Gastroesophageal sphincter (tissue), 4 donors: ENCODE results near the gene PPP2R1A. TPM values are rescaled to one million over a fixed set of nuclear protein-coding genes. Genes with fewer than 3 reads are reported as not detected.

Experiments used
- ATAC-seq: fragments of 150-250 bp; one replicate; pipeline ENCODE4 v1.9.1; 2016; ENCODE audit warnings: mild to moderate bottlenecking, moderate library complexity
- H3K27ac ChIP-seq, 4 donors: fragments of 200-600 bp; sonication (generic) in 3 of 4; 1 replicate in 3 of 4; 2 replicates in 1 of 4; pipeline ENCODE4 v1.5.1; 2016 to 2019
- H3K27me3 ChIP-seq: fragments of 200-600 bp; sonication (generic); one replicate; pipeline ENCODE4 v1.5.1; 2019
- H3K36me3 ChIP-seq, 2 donors: fragments of 200-600 bp; sonication (generic); one replicate each; pipeline ENCODE4 v1.5.1; 2019; ENCODE audit warnings: control low read depth in 1 of 2
- H3K4me1 ChIP-seq, 3 donors: fragments of 200-600 bp; sonication (generic); 1 replicate in 2 of 3; 2 replicates in 1 of 3; pipeline ENCODE4 v1.5.1; 2016 to 2019; ENCODE audit warnings: control low read depth in 2 of 3
- H3K4me3 ChIP-seq, 2 donors: fragments of 200-600 bp; sonication (generic); one replicate each; pipeline ENCODE4 v1.5.1; 2019; ENCODE audit warnings: mild to moderate bottlenecking in 1 of 2, moderate library complexity in 1 of 2
- H3K9me3 ChIP-seq, 3 donors: fragments of 200-600 bp; sonication (generic); one replicate each; pipeline ENCODE4 v1.5.1; 2017 to 2019; ENCODE audit warnings: control low read depth in 2 of 3
- CTCF ChIP-seq, 4 experiments: fragments of 200-600 bp in 2 of 4; fragments of 450-650 bp in 2 of 4; sonication (generic) in 1 of 4; IDR thresholded peaks; one replicate each; pipeline ENCODE4 v1.5.1; 2017 to 2019; ENCODE audit warnings: antibody characterized with exemption in 4 of 4, mild to moderate bottlenecking in 2 of 4, moderate library complexity in 2 of 4
- EP300 ChIP-seq: sonication (generic); formaldehyde crosslinking; IDR thresholded peaks from one replicate; pipeline ENCODE4 v1.6.1; 2017; ENCODE audit warnings: antibody characterized with exemption, mild to moderate bottlenecking
- POLR2A ChIP-seq, 2 donors: fragments of 450-650 bp; IDR thresholded peaks; one replicate each; pipeline ENCODE4 v1.6.1; 2017; ENCODE audit warnings: antibody characterized with exemption in 2 of 2, mild to moderate bottlenecking in 2 of 2, moderate library complexity in 1 of 2
- POLR2AphosphoS5 ChIP-seq: sonication (generic); formaldehyde crosslinking; IDR thresholded peaks from one replicate; pipeline ENCODE4 v1.6.1; 2017; ENCODE audit warnings: antibody characterized with exemption
- WGBS, 2 donors: methylation state at CpG; one replicate each; pipeline ENCODE4 v1.1.5; 2018; ENCODE audit warnings: low coverage in 1 of 2; 5-methylcytosine and 5-hydroxymethylcytosine counted together
- total RNA-seq, 4 donors: library from RNA; depleted of rRNA; stranded (reverse); fragments of >200 nt; gene quantifications; one replicate each; pipeline ENCODE4 v1.1.0, GENCODE V29; 2016

Gene PPP2R1A
- total RNA-seq, 4 donors from 2014 or later: 177 to 286 (median 190) TPM

GRCh38 chr19:52212572-52213255 is 22.9 kb downstream of the PPP2R1A start:
- ATAC-seq: no peak
- Histone ChIP-seq H3K27ac (no peak overlapping the region), H3K36me3 (peaks cover 0 to 100% of the 10 kb centered on the region in 2 donors), H3K4me3 (no peak overlapping the region), H3K9me3 (no peaks in the 10 kb centered on the region), H3K27me3 (no peaks in the 10 kb centered on the region), H3K4me1 (peaks cover 0 to 15% (median 0%) of the 10 kb centered on the region in 3 donors)
- 97% methylated on average over 8 of the region's 25 CpGs; no CpG with 5 or more reads in 1 of the 2 donors for WGBS, 2 donors
- no peak for TF ChIP-seq EP300
- TF ChIP-seq POLR2AphosphoS5: no peak
- no peak for TF ChIP-seq POLR2A (IDR thresholded peaks at IDR 0.05)
- no peak for TF ChIP-seq CTCF (IDR thresholded peaks at IDR 0.05)

- Histone ChIP-seq H3K36me3 (peaks cover 0 to 100% of the 10 kb centered on the region in 2 donors), H3K9me3 (no peaks in the 10 kb centered on the region), H3K4me3 (no peak overlapping the region), H3K4me1 (peaks cover 0 to 7% (median 0%) of the 10 kb centered on the region in 3 donors), H3K27me3 (no peaks in the 10 kb centered on the region), H3K27ac (no peak overlapping the region)
- no peak for ATAC-seq
- 86 to 89% methylated on average over 1 to 4 of the region's 5 CpGs for WGBS, 2 donors
- TF ChIP-seq CTCF (IDR thresholded peaks at IDR 0.05): no peak
- no peak for TF ChIP-seq POLR2AphosphoS5
- no peak for TF ChIP-seq EP300
- no peak for TF ChIP-seq POLR2A (IDR thresholded peaks at IDR 0.05)
Observed at GRCh38 chr19:52214241-52214640, 24.4 kb downstream of the PPP2R1A start.

- peaks cover 9 to 100% of the 10 kb centered on the region in 2 donors for H3K36me3 ChIP-seq
Observed at GRCh38 chr19:52216401-52216800, 26.5 kb downstream of the PPP2R1A start.

GRCh38 chr19:52217576-52217975 is 27.7 kb downstream of the PPP2R1A start:
- no peak for ATAC-seq
- 90 to 92% methylated on average over 2 to 5 of the region's 5 CpGs for WGBS, 2 donors
- no peaks in the 10 kb centered on the region for H3K9me3 ChIP-seq

More at GRCh38 chr19:52216401-52216800, 26.5 kb downstream of the PPP2R1A start:
- no peak overlapping the region for H3K27ac ChIP-seq
- ATAC-seq: no peak
- TF ChIP-seq EP300 (no peak), CTCF (IDR thresholded peaks at IDR 0.05) (no peak), POLR2AphosphoS5 (no peak), POLR2A (IDR thresholded peaks at IDR 0.05) (no peak)
- no peaks in the 10 kb centered on the region for H3K4me1 ChIP-seq
- whole genome bisulfite sequencing, 2 donors: 100% methylated on average over 2 of the region's 3 CpGs
- H3K4me3 ChIP-seq: no peak overlapping the region
- H3K27me3 ChIP-seq: no peaks in the 10 kb centered on the region
- H3K9me3 ChIP-seq: no peaks in the 10 kb centered on the region

More at GRCh38 chr19:52217576-52217975, 27.7 kb downstream of the PPP2R1A start:
- no peaks in the 10 kb centered on the region for H3K4me1 ChIP-seq
- H3K27ac ChIP-seq: no peak overlapping the region
- H3K4me3 ChIP-seq: no peak overlapping the region
- TF ChIP-seq POLR2A (IDR thresholded peaks at IDR 0.05): no peak
- no peak for TF ChIP-seq EP300
- TF ChIP-seq CTCF (IDR thresholded peaks at IDR 0.05): no peak
- TF ChIP-seq POLR2AphosphoS5: no peak
- H3K27me3 ChIP-seq: no peaks in the 10 kb centered on the region
- peaks cover 9 to 100% of the 10 kb centered on the region in 2 donors for H3K36me3 ChIP-seq
